GM12801 (cell line): ENCODE data around the gene NTNG1.

ENCODE experiments used
- TF ChIP-seq, protein P1 (sequence below): IDR thresholded peaks from one replicate; pipeline ENCODE4 v1.5.1; 2011; ENCODE audit warnings: control low read depth; ENCODE audit not compliant: insufficient read length; ENCODE audit errors: extremely low read depth

The NTNG1 gene

DNA sequence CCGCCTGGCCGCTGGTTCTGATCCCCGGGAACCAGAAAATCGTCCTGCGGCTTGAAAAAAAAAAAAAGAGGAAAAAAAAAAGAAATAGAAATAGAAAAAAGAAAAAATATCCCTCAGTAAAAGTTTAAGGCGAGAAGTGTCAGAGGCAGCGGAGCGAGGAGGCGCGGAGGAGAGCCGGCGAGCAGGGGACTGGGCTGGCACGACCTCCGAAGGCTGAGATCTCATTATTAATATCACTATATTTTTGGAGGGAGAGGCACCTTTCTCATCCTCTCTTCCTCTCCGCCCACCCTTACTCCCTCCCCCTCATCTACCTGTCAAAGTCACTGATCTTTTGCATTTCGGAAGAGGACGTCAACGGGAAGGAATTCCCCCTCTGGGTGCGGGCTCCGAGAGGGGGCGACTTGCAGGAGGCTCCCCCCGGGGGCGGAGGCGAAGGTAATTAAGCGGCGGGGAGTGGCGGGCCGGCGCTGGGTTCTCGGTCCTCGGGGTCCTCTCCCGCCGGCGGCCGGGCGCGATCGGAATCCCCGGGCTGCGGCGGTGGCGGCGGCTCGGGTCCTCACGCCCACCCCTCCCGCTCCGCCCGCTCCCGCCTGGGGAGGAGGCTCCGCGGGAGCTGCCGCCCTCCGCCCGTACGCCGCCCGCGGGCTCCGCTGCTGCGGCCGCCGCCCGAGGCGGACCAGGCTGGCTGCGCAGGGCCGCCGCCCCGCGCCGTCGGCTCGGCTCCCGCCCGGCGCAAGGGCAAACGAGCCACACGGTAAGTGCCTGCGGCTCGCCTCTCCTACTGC is at the start of gene NTNG1:
NTNG1 (plus strand) TSS at position 337 of the 788 bp plus-strand sequence.
- TF ChIP-seq, protein P1, sequence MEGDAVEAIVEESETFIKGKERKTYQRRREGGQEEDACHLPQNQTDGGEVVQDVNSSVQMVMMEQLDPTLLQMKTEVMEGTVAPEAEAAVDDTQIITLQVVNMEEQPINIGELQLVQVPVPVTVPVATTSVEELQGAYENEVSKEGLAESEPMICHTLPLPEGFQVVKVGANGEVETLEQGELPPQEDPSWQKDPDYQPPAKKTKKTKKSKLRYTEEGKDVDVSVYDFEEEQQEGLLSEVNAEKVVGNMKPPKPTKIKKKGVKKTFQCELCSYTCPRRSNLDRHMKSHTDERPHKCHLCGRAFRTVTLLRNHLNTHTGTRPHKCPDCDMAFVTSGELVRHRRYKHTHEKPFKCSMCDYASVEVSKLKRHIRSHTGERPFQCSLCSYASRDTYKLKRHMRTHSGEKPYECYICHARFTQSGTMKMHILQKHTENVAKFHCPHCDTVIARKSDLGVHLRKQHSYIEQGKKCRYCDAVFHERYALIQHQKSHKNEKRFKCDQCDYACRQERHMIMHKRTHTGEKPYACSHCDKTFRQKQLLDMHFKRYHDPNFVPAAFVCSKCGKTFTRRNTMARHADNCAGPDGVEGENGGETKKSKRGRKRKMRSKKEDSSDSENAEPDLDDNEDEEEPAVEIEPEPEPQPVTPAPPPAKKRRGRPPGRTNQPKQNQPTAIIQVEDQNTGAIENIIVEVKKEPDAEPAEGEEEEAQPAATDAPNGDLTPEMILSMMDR = no peak

DNA sequence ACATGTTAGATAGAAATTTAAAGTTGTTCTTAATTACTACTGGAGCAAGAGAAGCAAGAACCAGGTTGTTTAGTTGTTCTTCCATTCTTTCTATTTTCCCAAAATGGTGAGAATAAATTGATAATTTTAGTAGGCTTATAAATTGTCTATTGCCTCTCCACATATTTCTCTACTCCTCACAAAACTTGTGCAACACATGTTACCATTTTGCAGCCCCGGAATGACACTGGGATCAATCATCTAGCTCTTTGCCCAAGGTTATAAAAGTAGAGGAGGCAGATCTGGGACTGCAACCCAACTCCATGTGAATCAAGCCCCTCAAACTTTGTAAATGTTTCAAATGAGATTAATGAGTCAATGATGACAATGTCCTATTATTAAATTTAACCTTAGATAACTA is 49.4 kb upstream of the NTNG1 start:
- TF ChIP-seq, protein P1 = no peak

GRCh38 chr1:107095647-107096046 is 45.2 kb upstream of the NTNG1 start:
- TF ChIP-seq, protein P1 = no peak

DNA sequence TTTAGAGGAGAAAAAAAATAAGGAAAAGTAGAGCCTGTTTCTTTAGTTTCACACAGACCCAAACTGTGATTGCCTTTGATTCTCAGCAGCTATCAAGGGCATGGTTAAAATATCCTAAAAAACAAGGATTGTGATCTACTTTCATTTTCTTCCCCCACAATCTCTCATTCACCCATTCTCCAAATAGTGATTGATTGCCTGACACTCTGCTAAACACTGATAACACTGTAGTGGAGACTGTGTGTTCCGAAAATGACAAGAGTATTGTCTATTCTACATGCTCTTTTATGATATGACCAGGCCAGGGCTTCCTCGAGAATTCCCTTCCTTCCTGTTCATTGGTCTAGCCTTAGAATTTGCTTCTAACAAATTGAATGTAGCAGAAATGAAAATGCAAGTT is 44.1 kb upstream of the NTNG1 start:
- TF ChIP-seq, protein P1 = no peak

DNA sequence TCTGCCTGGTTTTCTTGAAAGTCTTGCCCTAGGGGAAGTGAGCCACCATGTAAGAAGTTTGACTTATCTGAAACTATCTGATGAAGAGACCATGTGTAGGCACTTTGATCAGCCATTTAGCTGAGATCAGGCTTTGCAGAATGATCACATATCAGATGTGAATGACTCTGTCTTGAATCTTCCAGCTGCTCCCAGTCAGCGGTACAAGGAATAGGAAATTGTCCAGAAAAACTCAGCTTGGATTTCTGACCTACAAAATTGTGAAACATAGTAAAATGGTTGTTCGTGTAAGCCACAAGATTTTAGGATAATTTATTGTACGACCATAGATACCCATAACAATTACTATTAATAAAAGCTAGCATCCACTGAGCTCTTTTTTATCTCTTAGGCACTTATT is 41.9 kb upstream of the NTNG1 start:
- TF ChIP-seq, protein P1 = no peak

- TF ChIP-seq, protein P1 = no peak
Measured at GRCh38 chr1:107100331-107100984, 40.4 kb upstream of the NTNG1 start.

- TF ChIP-seq, protein P1 = no peak
Measured at GRCh38 chr1:107105914-107106313, 34.9 kb upstream of the NTNG1 start.
